GM12878 (cell line): ENCODE measurements around the gene RGS4. TPM values are rescaled to one million over a fixed set of nuclear protein-coding genes. Genes with fewer than 3 reads are reported as not detected.

Experiments used
- ATAC-seq: fragments of 200-7000 bp; cut with Tn5 transposase; 3 replicates; pipeline ENCODE4 v1.9.1; 2020; ENCODE audit warnings: mild to moderate bottlenecking, moderate library complexity
- BruUV-seq: library from RNA; stranded (reverse); fragments of 400-500 nt; replicated peaks from 2 replicates; lab custom pipeline; 2021; lab: Mats Ljungman, UMichigan
- CTCF ChIA-PET: fragments of 300-600 bp; sonication (Branson Sonifier 250); formaldehyde crosslinking; extraction: SDS; loops from one replicate; lab custom pipeline; 2021; ENCODE audit warnings: inconsistent platforms; lab: Yijun Ruan, JAX
- POLR2A ChIA-PET: fragments of 350-600 bp; formaldehyde crosslinking; extraction: SDS; loops from one replicate; lab custom pipeline; 2021; ENCODE audit warnings: inconsistent platforms; lab: Charles Lee
- RAD21 ChIA-PET: fragments of 300-600 bp; sonication (Branson Sonifier 250); formaldehyde crosslinking; loops from one replicate; lab custom pipeline; 2023; ENCODE audit warnings: antibody characterized with exemption; ENCODE audit not compliant: unreplicated experiment; lab: Charles Lee
- SMC1A ChIA-PET: fragments of 300-600 bp; sonication (Branson Sonifier 250); formaldehyde crosslinking; loops from one replicate; lab custom pipeline; 2023; ENCODE audit not compliant: unreplicated experiment, uncharacterized antibody; lab: Charles Lee
- DNase-seq: peaks from one replicate; pipeline ENCODE4 v3.0.0-alpha.2; 2011; ENCODE audit warnings: low read depth, low spot score
- FAIRE-seq: peaks from 3 replicates; lab custom pipeline; 2011; peaks lifted over from hg19 to GRCh38; lab: Jason Lieb, UNC
- H2AFZ ChIP-seq: 2 replicates; pipeline ENCODE4 v1.6.0; 2011; ENCODE audit warnings: low read depth, low read length, control low read depth; ENCODE audit not compliant: control insufficient read depth
- H3K27ac ChIP-seq: 2 replicates; pipeline ENCODE4 v1.5.1; 2011; ENCODE audit warnings: control low read depth; ENCODE audit not compliant: control insufficient read depth, insufficient read depth
- H3K27me3 ChIP-seq, 2 experiments: replicated peaks in 1 of 2; 2 replicates each; pipeline versions ENCODE4 v1.6.0 to v1.6.1; 2011; ENCODE audit warnings: low read length in 1 of 2; ENCODE audit not compliant: control insufficient read depth in 2 of 2, insufficient read depth in 2 of 2
- H3K36me3 ChIP-seq, 2 experiments: 2 replicates each; pipeline ENCODE4 v1.5.1; 2011; ENCODE audit warnings: low read length in 1 of 2; ENCODE audit not compliant: control insufficient read depth in 2 of 2, insufficient read depth in 2 of 2
- H3K4me1 ChIP-seq: 2 replicates; pipeline ENCODE4 v1.6.1; 2011; ENCODE audit warnings: mild to moderate bottlenecking, low read length, moderate library complexity, mixed read lengths; ENCODE audit not compliant: control insufficient read depth, insufficient read depth
- H3K4me2 ChIP-seq: 2 replicates; pipeline ENCODE4 v1.6.0; 2011; ENCODE audit warnings: control low read depth; ENCODE audit not compliant: control insufficient read depth, insufficient read depth
- H3K4me3 ChIP-seq: fragments of 200-600 bp; sonication (generic); 2 replicates; pipeline ENCODE4 v1.5.1; 2016
- H3K79me2 ChIP-seq: 2 replicates; pipeline ENCODE4 v1.6.0; 2011; ENCODE audit warnings: low read length; ENCODE audit not compliant: control insufficient read depth, insufficient read depth
- H3K9ac ChIP-seq: 2 replicates; pipeline ENCODE4 v1.8.0; 2011; ENCODE audit warnings: low read length, control low read depth, mixed read lengths; ENCODE audit not compliant: control insufficient read depth, insufficient read depth
- H3K9me3 ChIP-seq: replicated peaks from 3 replicates; pipeline ENCODE4 v1.5.1; 2011; ENCODE audit warnings: mild to moderate bottlenecking, low read length; ENCODE audit not compliant: control insufficient read depth, insufficient read depth
- H4K20me1 ChIP-seq: 2 replicates; pipeline ENCODE4 v1.6.0; 2011; ENCODE audit not compliant: control insufficient read depth, insufficient read depth
- BACH1 ChIP-seq: fragments of 450-650 bp; IDR thresholded peaks from 2 replicates; pipeline ENCODE4 v1.6.1; 2017; ENCODE audit warnings: mild to moderate bottlenecking, borderline replicate concordance
- BHLHE40 ChIP-seq, 2 experiments: fragments of 450-650 bp in 1 of 2; IDR thresholded peaks; 2 replicates each; pipeline ENCODE4 v1.6.1; 2011 to 2017; ENCODE audit warnings: low read depth in 2 of 2, borderline replicate concordance in 1 of 2, improper control_type of control experiment in 1 of 2, low read length in 1 of 2, mild to moderate bottlenecking in 1 of 2
- IKZF2 ChIP-seq, 2 experiments: fragments of 450-650 bp; IDR thresholded peaks; 2 replicates each; pipeline ENCODE4 v1.6.1; 2017; ENCODE audit warnings: mild to moderate bottlenecking in 2 of 2, moderate library complexity in 2 of 2
- IRF4 ChIP-seq: IDR thresholded peaks from 2 replicates; pipeline ENCODE4 v1.6.1; 2011; ENCODE audit warnings: low read depth, low read length
- KAT2A ChIP-seq: conservative IDR thresholded peaks from 2 replicates; pipeline ENCODE4 v1.6.1; 2011; ENCODE audit warnings: low read depth, low read length; ENCODE audit not compliant: control insufficient read depth
- KDM1A ChIP-seq: fragments of 200-600 bp; sonication (generic); IDR thresholded peaks from 2 replicates; pipeline ENCODE4 v1.6.1; 2016; ENCODE audit warnings: borderline replicate concordance
- MEF2A ChIP-seq: IDR thresholded peaks from 2 replicates; pipeline ENCODE4 v1.6.1; 2011; ENCODE audit warnings: low read depth, mild to moderate bottlenecking, low read length, moderate library complexity; ENCODE audit not compliant: insufficient read depth
- NBN ChIP-seq: fragments of 450-650 bp; IDR thresholded peaks from 2 replicates; pipeline ENCODE4 v1.6.1; 2016
- NFYA ChIP-seq: IDR thresholded peaks from 2 replicates; pipeline ENCODE4 v1.6.1; 2011; ENCODE audit warnings: low read depth, mild to moderate bottlenecking, low read length, improper control_type of control experiment, borderline replicate concordance
- NR2F1 ChIP-seq: fragments of 450-650 bp; conservative IDR thresholded peaks from 2 replicates; pipeline ENCODE4 v1.6.1; 2017; ENCODE audit warnings: mild to moderate bottlenecking
- SMAD5 ChIP-seq: IDR thresholded peaks from 2 replicates; pipeline ENCODE4 v1.6.1; 2016; ENCODE audit warnings: antibody characterized with exemption, low read depth
- SUZ12 ChIP-seq: fragments of 200-600 bp; sonication (generic); IDR thresholded peaks from one replicate; pipeline ENCODE4 v1.6.1; 2018; ENCODE audit warnings: antibody characterized with exemption, mild to moderate bottlenecking; ENCODE audit not compliant: unreplicated experiment
- TAF1 ChIP-seq: IDR thresholded peaks from 2 replicates; pipeline ENCODE4 v1.6.1; 2011; ENCODE audit warnings: mild to moderate bottlenecking, low read depth, low read length, borderline replicate concordance
- WGBS: methylation state at CpG from one replicate; pipeline ENCODE4 v1.1.6; 2016; ENCODE audit warnings: low lambda C conversion rate; ENCODE audit not compliant: insufficient replicate concordance, insufficient coverage; ENCODE audit errors: missing lambda C conversion rate; 5-methylcytosine and 5-hydroxymethylcytosine counted together
- in situ Hi-C: fragments of 300-500 bp; cut with MboI; formaldehyde crosslinking; loops from 9 replicates; pipeline ENCODE4 v1.14.3; 2018; ENCODE audit warnings: mixed read lengths
- intact Hi-C: fragments of 100-400 bp; cut with micrococcal nuclease; formaldehyde crosslinking; loops from one replicate; pipeline ENCODE4 v1.14.2; 2022; ENCODE audit not compliant: unreplicated experiment
- polyA plus RNA-seq, 11 experiments: library from polyadenylated mRNA; depleted of rRNA in 4 of 11; unstranded in 6 of 11; stranded (reverse) in 5 of 11; fragments of >200 nt; fragmentation: Nextera tagmentation in 4 of 11; fragmentation: Illumina TruSeq in 1 of 11; extraction: Ambion mirVana in 4 of 11; extraction: Trizol in 1 of 11; gene quantifications; 1 replicate in 1 of 11; 2 replicates in 10 of 11; pipeline versions ENCODE4 v1.2.1 to v1.2.3, GENCODE V29; 2011 to 2016; ENCODE audit warnings: inconsistent platforms in 2 of 11, missing spikeins in 2 of 11, low read depth in 1 of 11
- total RNA-seq, 4 experiments: library from RNA; depleted of rRNA in 3 of 4; stranded (reverse); fragments of >200 nt in 3 of 4; fragmentation: Illumina TruSeq in 1 of 4; extraction: Trizol in 1 of 4; gene quantifications; 2 replicates each; pipeline versions ENCODE4 v1.2.1 to v1.2.3, GENCODE V29; 2013 to 2021
- TF ChIP-seq, protein P1 (sequence below): fragments of 450-650 bp; IDR thresholded peaks from 2 replicates; pipeline ENCODE4 v1.6.1; 2017; ENCODE audit warnings: mild to moderate bottlenecking, moderate library complexity
- TF ChIP-seq, protein P2 (sequence below): fragments of 450-650 bp; IDR thresholded peaks from 2 replicates; pipeline ENCODE4 v1.6.1; 2017; ENCODE audit warnings: mild to moderate bottlenecking, moderate library complexity

Gene RGS4
- total and polyA plus RNA-seq, 10 of the 15 experiments (the other 5 are each of a cell fraction or from before 2014, with no cell fraction given) = 0.05 to 0.14 TPM; not detected in 8

DNA sequence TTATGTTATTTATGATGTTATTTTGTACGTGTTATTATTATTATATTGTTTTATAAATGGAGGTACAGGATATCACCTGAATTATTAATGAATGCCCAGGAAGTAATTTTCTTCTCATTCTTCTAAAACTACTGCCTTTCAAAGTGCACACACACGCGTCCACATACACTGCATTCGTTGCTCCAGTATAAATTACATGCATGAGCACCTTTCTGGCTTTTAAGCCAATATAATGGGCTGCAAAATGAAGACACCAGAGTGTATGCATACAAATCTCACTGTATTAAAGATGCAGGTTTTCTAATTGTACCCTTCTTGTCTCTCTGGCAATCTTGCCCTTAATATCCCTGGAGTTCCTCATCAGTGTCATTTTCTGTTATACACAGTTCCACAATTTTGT is 6.9 kb downstream of the RGS4 start:
- ChIA-PET SMC1A (no interaction called here), CTCF (interaction anchor here (8.1 kb wide), 1 partner anchor 239 kb away, joined by 136 read pairs; no protein-coding TSS in a partner anchor), RAD21 (interaction anchor here (3.1 kb wide), 1 partner anchor 240 kb away, joined by 14 read pairs; no protein-coding TSS in a partner anchor), POLR2A (no interaction called here)
- WGBS = 45% methylated on average over 4 of the region's 4 CpGs
- Histone ChIP-seq H3K4me3 (no peak overlapping the region), H3K4me2 (no peak overlapping the region), H3K9me3 (no peaks in the 10 kb centered on the region), H2AFZ (no peak overlapping the region), H3K27me3 (no peaks in the 10 kb centered on the region; a peak in 1 of 4 replicates), H3K36me3 (no peaks in the 10 kb centered on the region), H3K79me2 (no peaks in the 10 kb centered on the region), H3K4me1 (no peaks in the 10 kb centered on the region), H4K20me1 (no peaks in the 10 kb centered on the region), H3K9ac (no peak overlapping the region), H3K27ac (no peak overlapping the region)
- intact Hi-C loops (loop anchor here (10.0 kb wide), 1 partner anchor 201 kb away; no protein-coding TSS in a partner anchor), in situ Hi-C loops (no loop called here)
- ATAC-seq (no peak), FAIRE-seq (no peak), DNase-seq (no peak)
- TF ChIP-seq KAT2A = no peak
- no peak for TF ChIP-seq IRF4
- TF ChIP-seq KDM1A = no peak
- no peak for TF ChIP-seq NFYA
- TF ChIP-seq, protein P1, sequence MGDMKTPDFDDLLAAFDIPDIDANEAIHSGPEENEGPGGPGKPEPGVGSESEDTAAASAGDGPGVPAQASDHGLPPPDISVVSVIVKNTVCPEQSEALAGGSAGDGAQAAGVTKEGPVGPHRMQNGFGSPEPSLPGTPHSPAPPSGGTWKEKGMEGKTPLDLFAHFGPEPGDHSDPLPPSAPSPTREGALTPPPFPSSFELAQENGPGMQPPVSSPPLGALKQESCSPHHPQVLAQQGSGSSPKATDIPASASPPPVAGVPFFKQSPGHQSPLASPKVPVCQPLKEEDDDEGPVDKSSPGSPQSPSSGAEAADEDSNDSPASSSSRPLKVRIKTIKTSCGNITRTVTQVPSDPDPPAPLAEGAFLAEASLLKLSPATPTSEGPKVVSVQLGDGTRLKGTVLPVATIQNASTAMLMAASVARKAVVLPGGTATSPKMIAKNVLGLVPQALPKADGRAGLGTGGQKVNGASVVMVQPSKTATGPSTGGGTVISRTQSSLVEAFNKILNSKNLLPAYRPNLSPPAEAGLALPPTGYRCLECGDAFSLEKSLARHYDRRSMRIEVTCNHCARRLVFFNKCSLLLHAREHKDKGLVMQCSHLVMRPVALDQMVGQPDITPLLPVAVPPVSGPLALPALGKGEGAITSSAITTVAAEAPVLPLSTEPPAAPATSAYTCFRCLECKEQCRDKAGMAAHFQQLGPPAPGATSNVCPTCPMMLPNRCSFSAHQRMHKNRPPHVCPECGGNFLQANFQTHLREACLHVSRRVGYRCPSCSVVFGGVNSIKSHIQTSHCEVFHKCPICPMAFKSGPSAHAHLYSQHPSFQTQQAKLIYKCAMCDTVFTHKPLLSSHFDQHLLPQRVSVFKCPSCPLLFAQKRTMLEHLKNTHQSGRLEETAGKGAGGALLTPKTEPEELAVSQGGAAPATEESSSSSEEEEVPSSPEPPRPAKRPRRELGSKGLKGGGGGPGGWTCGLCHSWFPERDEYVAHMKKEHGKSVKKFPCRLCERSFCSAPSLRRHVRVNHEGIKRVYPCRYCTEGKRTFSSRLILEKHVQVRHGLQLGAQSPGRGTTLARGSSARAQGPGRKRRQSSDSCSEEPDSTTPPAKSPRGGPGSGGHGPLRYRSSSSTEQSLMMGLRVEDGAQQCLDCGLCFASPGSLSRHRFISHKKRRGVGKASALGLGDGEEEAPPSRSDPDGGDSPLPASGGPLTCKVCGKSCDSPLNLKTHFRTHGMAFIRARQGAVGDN = no peak
- TF ChIP-seq NR2F1 = no peak
- no peak for TF ChIP-seq IKZF2 (IDR thresholded peaks at IDR 0.05)
- TF ChIP-seq MEF2A = no peak
- TF ChIP-seq, protein P2, sequence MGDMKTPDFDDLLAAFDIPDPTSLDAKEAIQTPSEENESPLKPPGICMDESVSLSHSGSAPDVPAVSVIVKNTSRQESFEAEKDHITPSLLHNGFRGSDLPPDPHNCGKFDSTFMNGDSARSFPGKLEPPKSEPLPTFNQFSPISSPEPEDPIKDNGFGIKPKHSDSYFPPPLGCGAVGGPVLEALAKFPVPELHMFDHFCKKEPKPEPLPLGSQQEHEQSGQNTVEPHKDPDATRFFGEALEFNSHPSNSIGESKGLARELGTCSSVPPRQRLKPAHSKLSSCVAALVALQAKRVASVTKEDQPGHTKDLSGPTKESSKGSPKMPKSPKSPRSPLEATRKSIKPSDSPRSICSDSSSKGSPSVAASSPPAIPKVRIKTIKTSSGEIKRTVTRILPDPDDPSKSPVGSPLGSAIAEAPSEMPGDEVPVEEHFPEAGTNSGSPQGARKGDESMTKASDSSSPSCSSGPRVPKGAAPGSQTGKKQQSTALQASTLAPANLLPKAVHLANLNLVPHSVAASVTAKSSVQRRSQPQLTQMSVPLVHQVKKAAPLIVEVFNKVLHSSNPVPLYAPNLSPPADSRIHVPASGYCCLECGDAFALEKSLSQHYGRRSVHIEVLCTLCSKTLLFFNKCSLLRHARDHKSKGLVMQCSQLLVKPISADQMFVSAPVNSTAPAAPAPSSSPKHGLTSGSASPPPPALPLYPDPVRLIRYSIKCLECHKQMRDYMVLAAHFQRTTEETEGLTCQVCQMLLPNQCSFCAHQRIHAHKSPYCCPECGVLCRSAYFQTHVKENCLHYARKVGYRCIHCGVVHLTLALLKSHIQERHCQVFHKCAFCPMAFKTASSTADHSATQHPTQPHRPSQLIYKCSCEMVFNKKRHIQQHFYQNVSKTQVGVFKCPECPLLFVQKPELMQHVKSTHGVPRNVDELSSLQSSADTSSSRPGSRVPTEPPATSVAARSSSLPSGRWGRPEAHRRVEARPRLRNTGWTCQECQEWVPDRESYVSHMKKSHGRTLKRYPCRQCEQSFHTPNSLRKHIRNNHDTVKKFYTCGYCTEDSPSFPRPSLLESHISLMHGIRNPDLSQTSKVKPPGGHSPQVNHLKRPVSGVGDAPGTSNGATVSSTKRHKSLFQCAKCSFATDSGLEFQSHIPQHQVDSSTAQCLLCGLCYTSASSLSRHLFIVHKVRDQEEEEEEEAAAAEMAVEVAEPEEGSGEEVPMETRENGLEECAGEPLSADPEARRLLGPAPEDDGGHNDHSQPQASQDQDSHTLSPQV = no peak
- no peak for TF ChIP-seq SMAD5
- no peak for TF ChIP-seq BHLHE40 (IDR thresholded peaks at IDR 0.05; ENCODE audit: borderline replicate concordance in 1 of 2, low read depth in 2 of 2, low read length in 1 of 2)
- TF ChIP-seq NBN = no peak
- TF ChIP-seq TAF1 = no peak
- no peak for TF ChIP-seq BACH1
- TF ChIP-seq SUZ12 = no peak
- BruUV-seq = no TSS peak
